ENCODE data around the gene TIMMDC1. TPM values are rescaled to one million over a fixed set of nuclear protein-coding genes. Genes with fewer than 3 reads are reported as not detected.
A peak's percentile ranks its signal among the peaks of the same experiment; 100 is the strongest.

Gene TIMMDC1
- total and polyA plus RNA-seq, 2 of the 13 experiments (the other 11 are each of a cell fraction or from before 2014, with no cell fraction given): 50.0 to 77.8 TPM

- TF ChIP-seq MAX (IDR thresholded peaks at IDR 0.05): peak; percentile 87
- no peak; the same call in 1 of the 2 replicates for TF ChIP-seq SP140L (CRISPR knock-in tag; IDR thresholded peaks at IDR 0.05; ENCODE audit: borderline replicate concordance)
- TF ChIP-seq MAF1 (CRISPR knock-in tag; IDR thresholded peaks at IDR 0.05; ENCODE audit: borderline replicate concordance): no peak
- no peak for TF ChIP-seq SAFB2 (CRISPR knock-in tag; IDR thresholded peaks at IDR 0.05; ENCODE audit: borderline replicate concordance, low read depth)
- 0 out of 2 replicates have a peak, but pooled peaks have one; percentile 22 for TF ChIP-seq ZNF619 (CRISPR knock-in tag; IDR thresholded peaks at IDR 0.05)
- no peak for TF ChIP-seq ADNP (CRISPR knock-in tag; IDR thresholded peaks at IDR 0.05)
- no peak for TF ChIP-seq FOXP1 (IDR thresholded peaks at IDR 0.05)
- TF ChIP-seq FOXP1 (CRISPR knock-in tag; IDR thresholded peaks at IDR 0.05): no peak
- no peak for TF ChIP-seq SRSF4 (IDR thresholded peaks at IDR 0.05; ENCODE audit: low read depth, low read length, poor library complexity, severe bottlenecking)
- TF ChIP-seq ZNF335 (CRISPR knock-in tag; IDR thresholded peaks at IDR 0.05): peak; percentile 52
- peak; percentile 50; the same call in 1 of the 2 replicates for TF ChIP-seq HOXA3 (CRISPR knock-in tag; IDR thresholded peaks at IDR 0.05)
- no peak for TF ChIP-seq TEAD2 (CRISPR knock-in tag; IDR thresholded peaks at IDR 0.05)
- TF ChIP-seq ZNF7 (CRISPR knock-in tag; IDR thresholded peaks at IDR 0.05): no peak
- TF ChIP-seq ZNF33A (CRISPR knock-in tag; IDR thresholded peaks at IDR 0.05; ENCODE audit: borderline replicate concordance): no peak
- TF ChIP-seq ZNF282 (IDR thresholded peaks at IDR 0.05; ENCODE audit: partially characterized antibody): no peak
- 0 out of 2 replicates have a peak, but pooled peaks have one; percentile 43 for TF ChIP-seq E2F2 (CRISPR knock-in tag; IDR thresholded peaks at IDR 0.05; ENCODE audit: borderline replicate concordance)
- TF ChIP-seq ZNF205 (CRISPR knock-in tag; IDR thresholded peaks at IDR 0.05): peak; percentile 64; the same call in 1 of the 2 replicates
- TF ChIP-seq FOXK1 (CRISPR knock-in tag; IDR thresholded peaks at IDR 0.05; ENCODE audit: borderline replicate concordance, low read depth): peak; percentile 78; the same call in 1 of the 2 replicates
- peak; percentile 72; the same call in 1 of the 2 replicates for TF ChIP-seq ZNF44 (CRISPR knock-in tag; IDR thresholded peaks at IDR 0.05)
- peak; percentile 61; the same call in 1 of the 2 replicates for TF ChIP-seq ZKSCAN8 (CRISPR knock-in tag; IDR thresholded peaks at IDR 0.05; ENCODE audit: borderline replicate concordance)
- no peak for TF ChIP-seq RFX3 (CRISPR knock-in tag; IDR thresholded peaks at IDR 0.05)
- TF ChIP-seq ATF5 (CRISPR knock-in tag; IDR thresholded peaks at IDR 0.05; ENCODE audit: low read depth): 0 out of 2 replicates have a peak, but pooled peaks have one; percentile 23
- TF ChIP-seq JUNB (CRISPR knock-in tag; IDR thresholded peaks at IDR 0.05; ENCODE audit: borderline replicate concordance): no peak
- peak; percentile 29; the same call in 1 of the 2 replicates for TF ChIP-seq SIN3B (IDR thresholded peaks at IDR 0.05; ENCODE audit: low read length)
- peak; percentile 64; the same call in 1 of the 2 replicates for TF ChIP-seq NR1H2 (CRISPR knock-in tag; IDR thresholded peaks at IDR 0.05; ENCODE audit: borderline replicate concordance, low read depth)
- no peak for TF ChIP-seq ZNF326 (CRISPR knock-in tag; IDR thresholded peaks at IDR 0.05; ENCODE audit: borderline replicate concordance)
- peak; percentile 64; the same call in 1 of the 2 replicates for TF ChIP-seq ZFP1 (CRISPR knock-in tag; IDR thresholded peaks at IDR 0.05)
- no peak for TF ChIP-seq ZNF12 (CRISPR knock-in tag; IDR thresholded peaks at IDR 0.05)
- no peak for TF ChIP-seq ELK4 (CRISPR knock-in tag; IDR thresholded peaks at IDR 0.05; ENCODE audit: borderline replicate concordance)
Measured at GRCh38 chr3:119498186-119499011, at the start of gene TIMMDC1 (continued).

Data from HepG2 (cell line).